Measurements from ENCODE around the gene NCOR2. TPM values are rescaled to one million over a fixed set of nuclear protein-coding genes. Genes with fewer than 3 reads are reported as not detected.

The NCOR2 gene
- total RNA-seq, 1 experiment from 2014 or later, result 325 TPM

DNA sequence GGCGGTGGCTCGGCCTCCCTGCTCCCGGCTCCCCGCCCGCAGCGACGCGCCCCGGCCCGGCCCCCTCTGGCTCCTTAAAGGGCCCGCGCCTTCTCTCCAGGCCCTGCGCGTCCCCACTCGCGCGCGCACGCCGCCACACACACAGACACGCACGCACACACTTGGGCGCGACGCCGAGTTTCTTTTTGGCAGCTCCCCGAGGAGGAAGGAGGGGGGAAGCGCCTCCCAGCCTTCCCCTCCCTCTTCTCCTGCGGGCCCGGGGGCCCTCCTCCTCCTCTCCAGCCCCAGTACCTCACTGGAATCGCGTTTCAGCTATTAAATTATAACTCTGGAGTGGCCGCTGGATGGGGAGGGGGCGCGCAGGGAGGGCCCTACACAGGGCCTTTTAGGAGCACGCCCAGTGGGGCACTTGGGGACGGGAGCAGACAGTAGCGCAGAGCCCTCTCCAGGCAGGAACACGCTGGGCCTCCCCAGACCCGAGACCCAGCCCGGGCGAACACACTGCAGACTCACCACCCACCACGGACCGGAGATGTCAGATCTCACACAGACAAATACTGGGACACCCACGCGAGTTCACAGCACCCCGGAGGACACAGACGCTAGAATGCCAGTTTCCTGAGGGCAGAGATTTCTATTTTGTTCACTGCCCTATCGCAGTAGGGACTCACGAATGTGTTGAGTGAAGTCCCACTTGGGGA, 411 bp upstream of the NCOR2 start:
- H3K36me3 Mint-ChIP-seq (ENCODE audit: insufficient read depth, unreplicated experiment), result peaks cover 49% of the 10 kb centered on the region
- TF ChIP-seq, protein P1, sequence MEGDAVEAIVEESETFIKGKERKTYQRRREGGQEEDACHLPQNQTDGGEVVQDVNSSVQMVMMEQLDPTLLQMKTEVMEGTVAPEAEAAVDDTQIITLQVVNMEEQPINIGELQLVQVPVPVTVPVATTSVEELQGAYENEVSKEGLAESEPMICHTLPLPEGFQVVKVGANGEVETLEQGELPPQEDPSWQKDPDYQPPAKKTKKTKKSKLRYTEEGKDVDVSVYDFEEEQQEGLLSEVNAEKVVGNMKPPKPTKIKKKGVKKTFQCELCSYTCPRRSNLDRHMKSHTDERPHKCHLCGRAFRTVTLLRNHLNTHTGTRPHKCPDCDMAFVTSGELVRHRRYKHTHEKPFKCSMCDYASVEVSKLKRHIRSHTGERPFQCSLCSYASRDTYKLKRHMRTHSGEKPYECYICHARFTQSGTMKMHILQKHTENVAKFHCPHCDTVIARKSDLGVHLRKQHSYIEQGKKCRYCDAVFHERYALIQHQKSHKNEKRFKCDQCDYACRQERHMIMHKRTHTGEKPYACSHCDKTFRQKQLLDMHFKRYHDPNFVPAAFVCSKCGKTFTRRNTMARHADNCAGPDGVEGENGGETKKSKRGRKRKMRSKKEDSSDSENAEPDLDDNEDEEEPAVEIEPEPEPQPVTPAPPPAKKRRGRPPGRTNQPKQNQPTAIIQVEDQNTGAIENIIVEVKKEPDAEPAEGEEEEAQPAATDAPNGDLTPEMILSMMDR (IDR thresholded peaks at IDR 0.05; ENCODE audit: unreplicated experiment), result no peak
- TSS peak; percentile 61 for BruUV-seq (replicated peaks)
- H3K4me3 Mint-ChIP-seq (ENCODE audit: low read depth, unreplicated experiment), result peak overlapping the region; percentile 87
- intact Hi-C loops (cut with micrococcal nuclease; ENCODE audit: unreplicated experiment), result loop anchor here (2.0 to 5.0 kb wide), 4 partner anchors 56 to 199 kb away; no protein-coding TSS in a partner anchor
- DNase-seq, result peak; percentile 88
- H3K4me1 Mint-ChIP-seq (ENCODE audit: low read depth, unreplicated experiment), result no peaks in the 10 kb centered on the region
- H3K27ac Mint-ChIP-seq (ENCODE audit: unreplicated experiment), result peak overlapping the region; percentile 56
- CTCF ChIA-PET, result no interaction called here
- no peaks in the 10 kb centered on the region for H3K9me3 Mint-ChIP-seq (ENCODE audit: low read depth, unreplicated experiment)
- H3K27me3 Mint-ChIP-seq (ENCODE audit: unreplicated experiment), result no peaks in the 10 kb centered on the region

DNA sequence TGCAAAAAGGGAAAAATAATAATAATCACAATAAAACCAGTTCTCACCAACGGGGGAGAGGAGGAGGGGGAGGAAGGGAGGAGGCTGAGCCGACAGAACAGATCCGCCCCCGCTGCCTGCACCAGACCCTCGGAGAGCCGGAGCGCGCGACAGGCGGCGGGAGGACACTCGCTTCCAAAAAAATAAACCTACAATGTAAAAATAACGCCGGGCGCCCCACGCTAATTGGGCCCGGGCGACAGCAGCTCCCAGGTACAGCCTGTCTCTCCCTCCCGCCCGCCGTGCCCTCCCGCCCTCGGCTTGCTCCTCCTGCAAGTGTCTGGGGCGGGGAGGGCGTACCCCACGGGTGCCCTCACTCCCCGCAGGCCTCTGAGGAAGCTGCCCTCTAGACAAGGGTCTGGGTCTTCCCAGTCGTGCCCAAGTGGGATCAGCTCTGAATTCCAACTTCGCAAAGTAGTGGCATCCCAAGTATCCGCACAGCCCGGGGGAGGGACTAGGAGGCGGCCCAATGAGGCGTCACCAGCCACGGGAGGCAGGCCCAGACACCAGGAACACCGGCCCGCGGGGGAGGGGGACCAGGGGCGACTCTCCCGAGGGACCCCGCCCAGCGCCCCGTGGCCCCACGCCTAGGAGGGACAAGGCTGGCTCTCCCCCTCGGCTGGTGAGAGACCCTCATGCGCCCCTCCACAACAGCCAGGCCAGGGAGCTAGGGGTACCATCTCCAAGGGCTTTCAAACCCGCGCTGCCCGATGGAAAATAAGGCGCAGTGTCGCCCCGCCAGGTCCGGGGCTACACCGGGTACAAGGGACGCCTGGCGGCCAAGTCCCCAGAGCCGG, 1.0 kb downstream of the NCOR2 start:
- peaks cover 53% of the 10 kb centered on the region for H3K36me3 Mint-ChIP-seq (ENCODE audit: insufficient read depth, unreplicated experiment)
- peak overlapping the region; percentile 44 for H3K27ac Mint-ChIP-seq (ENCODE audit: unreplicated experiment)
- peaks cover 4% of the 10 kb centered on the region for H3K4me1 Mint-ChIP-seq (ENCODE audit: low read depth, unreplicated experiment)
- peak overlapping the region; percentile 87 for H3K4me3 Mint-ChIP-seq (ENCODE audit: low read depth, unreplicated experiment)
- CTCF ChIA-PET, result interaction anchor here (0.6 to 1.0 kb wide), 5 partner anchors 16 to 161 kb away, joined by 3 to 5 read pairs (median 4); no protein-coding TSS in a partner anchor
- DNase-seq, result peak; percentile 91
- intact Hi-C loops (cut with micrococcal nuclease; ENCODE audit: unreplicated experiment), result loop anchor here (5.0 kb wide), 3 partner anchors 54 to 181 kb away; no protein-coding TSS in a partner anchor
- no peaks in the 10 kb centered on the region for H3K27me3 Mint-ChIP-seq (ENCODE audit: unreplicated experiment)
- TF ChIP-seq, protein P1 (IDR thresholded peaks at IDR 0.05; ENCODE audit: unreplicated experiment), result peak; percentile 16
- H3K9me3 Mint-ChIP-seq (ENCODE audit: low read depth, unreplicated experiment), result no peaks in the 10 kb centered on the region
- BruUV-seq (replicated peaks), result no TSS peak

DNA sequence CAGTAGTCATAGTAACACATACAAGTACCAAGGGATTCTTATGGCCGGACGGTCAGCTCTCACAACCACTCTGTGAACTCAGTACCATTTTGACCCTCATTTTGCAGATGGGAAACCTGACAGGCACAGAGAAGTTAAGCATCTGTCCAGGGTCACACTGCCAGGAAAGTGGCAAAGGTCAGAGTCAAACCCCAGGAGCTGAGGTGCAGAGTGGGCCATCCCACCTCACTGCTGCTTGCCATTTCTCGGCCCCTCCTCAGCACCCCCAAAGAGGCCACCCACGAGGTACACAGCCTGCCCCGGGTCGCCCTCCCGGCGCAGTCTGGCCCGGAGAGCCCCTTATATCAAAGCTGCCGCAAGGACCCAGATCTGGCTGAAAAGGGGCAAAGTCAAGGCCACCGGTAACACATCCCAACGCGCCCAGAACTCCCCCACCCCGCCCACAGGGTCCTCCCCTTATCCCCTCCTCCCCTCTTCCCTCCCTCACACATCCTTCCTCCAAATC, 1.7 kb downstream of the NCOR2 start:
- DNase-seq, result no peak
- Mint-ChIP-seq H3K4me1 (ENCODE audit: low read depth, unreplicated experiment) (peaks cover 10% of the 10 kb centered on the region), H3K9me3 (ENCODE audit: low read depth, unreplicated experiment) (no peaks in the 10 kb centered on the region), H3K4me3 (ENCODE audit: low read depth, unreplicated experiment) (peak overlapping the region; percentile 87), H3K36me3 (ENCODE audit: insufficient read depth, unreplicated experiment) (peaks cover 56% of the 10 kb centered on the region), H3K27me3 (ENCODE audit: unreplicated experiment) (no peaks in the 10 kb centered on the region), H3K27ac (ENCODE audit: unreplicated experiment) (peak overlapping the region; percentile 44)
- CTCF ChIA-PET, result interaction anchor here (0.6 to 1.0 kb wide), 6 partner anchors 15 to 162 kb away, joined by 3 to 6 read pairs (median 4); no protein-coding TSS in a partner anchor
- intact Hi-C loops (cut with micrococcal nuclease; ENCODE audit: unreplicated experiment), result loop anchor here (5.0 kb wide), 3 partner anchors 53 to 182 kb away; no protein-coding TSS in a partner anchor
- TF ChIP-seq, protein P1 (IDR thresholded peaks at IDR 0.05; ENCODE audit: unreplicated experiment), result no peak
- BruUV-seq (replicated peaks), result TSS peak; percentile 41

DNA sequence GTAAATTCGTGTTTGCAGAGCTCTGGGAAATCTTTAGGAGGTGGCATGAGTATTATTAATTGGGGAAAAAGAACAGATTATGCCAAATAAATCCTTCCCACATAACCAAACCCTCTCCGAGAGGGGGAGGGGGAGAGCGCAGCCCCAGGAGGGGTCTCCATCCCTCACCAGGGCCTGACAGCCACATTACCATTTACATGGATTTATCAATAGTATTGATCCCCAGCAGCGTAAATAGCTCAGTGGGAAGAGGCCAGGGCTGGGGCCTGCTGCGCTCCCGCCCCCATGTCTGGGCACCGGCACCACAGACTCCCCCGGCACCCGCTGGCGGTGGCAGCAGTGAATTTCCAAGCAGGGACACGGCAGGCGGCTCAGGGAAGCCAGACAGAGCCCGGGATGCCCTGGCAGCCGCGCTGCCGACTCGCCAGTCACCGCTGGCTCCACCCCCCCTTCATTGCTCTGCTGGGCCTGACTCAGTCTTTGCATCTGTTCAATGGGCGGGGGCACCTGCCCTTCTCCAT, 2.4 kb downstream of the NCOR2 start:
- Mint-ChIP-seq H3K27me3 (ENCODE audit: unreplicated experiment) (no peaks in the 10 kb centered on the region), H3K4me3 (ENCODE audit: low read depth, unreplicated experiment) (peak overlapping the region; percentile 87), H3K27ac (ENCODE audit: unreplicated experiment) (no peak overlapping the region), H3K4me1 (ENCODE audit: low read depth, unreplicated experiment) (peaks cover 10% of the 10 kb centered on the region), H3K9me3 (ENCODE audit: low read depth, unreplicated experiment) (no peaks in the 10 kb centered on the region), H3K36me3 (ENCODE audit: insufficient read depth, unreplicated experiment) (peaks cover 56% of the 10 kb centered on the region)
- TF ChIP-seq, protein P1 (IDR thresholded peaks at IDR 0.05; ENCODE audit: unreplicated experiment), result no peak
- no TSS peak for BruUV-seq (replicated peaks)
- no peak for DNase-seq
- intact Hi-C loops (cut with micrococcal nuclease; ENCODE audit: unreplicated experiment), result loop anchor here (5.0 kb wide), 3 partner anchors 53 to 182 kb away; no protein-coding TSS in a partner anchor
- CTCF ChIA-PET, result interaction anchor here (0.6 kb wide), 1 partner anchor 138 kb away, joined by 6 read pairs; no protein-coding TSS in a partner anchor

All from Calu3 (cell line).